ENCODE measurements around the gene GLS2. TPM values are rescaled to one million over a fixed set of nuclear protein-coding genes. Genes with fewer than 3 reads are reported as not detected.
"Not testable (repeated sequence)": the region's sequence is repeated elsewhere in the genome, so short reads cannot be mapped to it uniquely, and the experiment has no call there.

GLS2 gene
- 0.81 TPM for total RNA-seq

GRCh38 chr12:56488041-56488955, at the start of gene GLS2:
GLS2 (minus strand) TSS chr12:56488161; CDS start chr12:56488118, 43 bp downstream.
- peak; percentile 37 to 85 (median 75) for DNase-seq (ENCODE audit: low read depth in 2 of 3, low spot score in 2 of 3)

GRCh38 chr12:56537546-56537945, 49.6 kb upstream of the GLS2 start:
- DNase-seq (ENCODE audit: low read depth in 2 of 3, low spot score in 2 of 3), result no peak

DNA sequence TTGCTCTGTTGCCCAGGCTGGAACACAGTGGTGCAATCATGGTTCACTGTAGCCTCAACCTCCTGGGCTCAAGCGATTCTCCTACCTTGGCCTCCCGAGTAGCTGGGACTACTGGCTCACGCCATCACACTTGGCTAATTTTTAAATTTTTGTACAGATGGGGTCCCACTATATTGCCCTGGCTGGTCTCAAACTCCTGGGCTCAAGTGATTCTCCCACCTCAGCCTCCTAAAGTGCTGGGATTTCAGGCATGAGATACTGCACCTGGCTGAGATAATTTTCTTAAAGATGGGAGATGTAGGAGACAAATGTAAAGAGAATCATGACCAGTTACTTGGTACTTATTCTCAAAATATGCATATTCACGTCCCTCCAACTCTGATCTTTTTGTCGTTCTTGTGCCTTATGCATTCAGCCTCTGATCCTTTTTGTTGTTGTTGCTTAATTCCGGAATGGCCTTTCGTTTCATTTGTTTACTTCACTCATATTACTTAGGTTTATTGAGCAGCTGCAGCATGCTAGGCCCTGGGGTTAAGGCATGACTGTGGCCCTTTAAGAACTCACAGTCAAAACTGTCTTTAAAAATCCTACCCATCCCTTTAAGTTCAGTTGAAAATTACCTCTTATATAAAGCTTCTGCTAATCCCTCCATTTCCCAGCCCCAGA, 42.6 kb upstream of the GLS2 start:
- DNase-seq (ENCODE audit: low read depth in 2 of 3, low spot score in 2 of 3), result no peak

GRCh38 chr12:56529656-56530055, 41.7 kb upstream of the GLS2 start:
- DNase-seq (ENCODE audit: low read depth in 2 of 3, low spot score in 2 of 3), result no peak

DNA sequence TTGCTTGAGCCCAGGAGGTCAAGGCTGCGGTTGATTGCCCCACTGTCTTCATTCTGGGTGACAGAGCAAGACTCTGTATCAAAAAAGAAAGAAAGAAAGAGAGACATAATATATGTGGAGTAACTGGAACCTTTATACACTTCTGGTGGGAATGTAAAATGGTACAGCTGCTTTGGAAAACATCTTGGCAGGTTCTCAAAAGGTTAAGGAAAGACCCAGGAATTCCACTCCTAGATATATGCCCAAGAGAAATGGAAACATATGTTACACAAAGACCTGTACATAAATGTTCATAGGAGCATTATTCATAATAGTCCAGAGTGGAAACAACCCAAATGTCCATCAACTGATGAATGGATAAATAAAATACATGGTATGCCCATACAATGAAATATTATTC, 40.9 kb upstream of the GLS2 start:
- DNase-seq (ENCODE audit: low read depth in 2 of 3, low spot score in 2 of 3), result no peak

- no peak for DNase-seq (ENCODE audit: low read depth in 2 of 3, low spot score in 2 of 3)
These were observed 34.6 kb upstream of the GLS2 start for GRCh38 chr12:56522411-56523193.

DNA sequence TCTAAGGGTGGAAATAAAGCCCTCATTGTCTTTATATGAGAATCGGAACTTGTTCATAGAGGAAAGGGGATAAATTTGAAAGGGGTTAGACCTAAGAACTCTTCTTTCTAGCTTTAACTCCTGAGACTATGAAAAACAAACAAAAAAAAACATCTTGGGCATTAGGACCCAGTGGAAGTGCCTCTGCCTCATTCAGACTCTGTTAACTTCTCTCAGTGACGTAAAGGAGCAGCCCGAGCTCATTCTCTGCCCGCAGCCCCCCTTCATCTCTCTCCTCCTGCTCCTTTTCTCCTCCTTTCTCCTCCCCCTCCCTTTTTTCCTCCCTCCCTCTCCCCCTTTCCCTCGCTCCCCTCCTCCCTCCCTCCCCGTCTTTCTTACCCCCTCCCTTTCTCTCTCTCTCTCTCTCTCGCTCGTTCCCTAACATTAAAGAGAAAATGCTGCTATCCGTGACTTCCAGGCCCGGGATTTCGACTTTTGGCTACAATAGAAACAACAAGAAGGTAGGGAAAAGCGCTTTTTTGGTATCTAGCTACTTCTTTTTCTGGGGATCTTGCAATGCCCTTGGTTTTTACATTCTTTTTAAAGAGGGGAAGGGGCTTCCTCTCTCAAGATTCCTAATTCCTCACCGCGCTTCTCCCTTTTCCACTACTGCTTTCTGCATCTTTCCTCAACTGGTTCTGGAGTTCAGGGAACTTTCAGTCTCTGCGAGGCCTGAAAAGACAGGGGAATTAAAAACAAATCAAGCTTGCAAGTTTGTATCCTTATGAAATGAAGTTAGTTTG, 33.8 kb upstream of the GLS2 start, which contains the start of gene RBMS2:
Gene RBMS2 (plus strand): TSS at position 231 of the 782 bp plus-strand sequence. CDS start 204 bp downstream, at position 435.
- DNase-seq (ENCODE audit: low read depth in 2 of 3, low spot score in 2 of 3), result peak in 2 of 3 donors; percentile 78 to 86

- no peak for DNase-seq (ENCODE audit: low read depth in 2 of 3, low spot score in 2 of 3)
These were observed 33.2 kb upstream of the GLS2 start for GRCh38 chr12:56521209-56521589.

- no peak for DNase-seq (ENCODE audit: low read depth in 2 of 3, low spot score in 2 of 3)
These were observed 32.5 kb upstream of the GLS2 start for GRCh38 chr12:56520506-56520905.

DNA sequence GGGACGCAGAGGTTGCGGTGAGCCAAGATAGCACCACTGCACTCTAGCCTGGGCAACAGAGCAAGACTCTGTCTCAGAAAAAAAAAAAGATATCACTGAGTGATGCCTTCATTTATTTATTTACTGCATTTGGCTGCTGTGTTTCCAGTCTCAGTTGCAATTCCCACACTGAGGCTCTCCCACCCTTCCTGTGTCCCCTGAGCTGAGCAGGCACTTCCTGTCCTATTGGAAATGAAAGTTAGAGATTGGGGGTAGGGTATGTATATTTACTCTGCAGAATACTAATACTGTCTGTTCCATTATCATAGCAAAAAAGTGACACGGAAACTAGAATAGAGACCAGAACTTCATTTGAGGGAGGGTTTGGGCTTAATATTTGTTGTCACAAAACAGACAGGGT, 32.1 kb upstream of the GLS2 start:
- no peak for DNase-seq (ENCODE audit: low read depth in 2 of 3, low spot score in 2 of 3)

DNA sequence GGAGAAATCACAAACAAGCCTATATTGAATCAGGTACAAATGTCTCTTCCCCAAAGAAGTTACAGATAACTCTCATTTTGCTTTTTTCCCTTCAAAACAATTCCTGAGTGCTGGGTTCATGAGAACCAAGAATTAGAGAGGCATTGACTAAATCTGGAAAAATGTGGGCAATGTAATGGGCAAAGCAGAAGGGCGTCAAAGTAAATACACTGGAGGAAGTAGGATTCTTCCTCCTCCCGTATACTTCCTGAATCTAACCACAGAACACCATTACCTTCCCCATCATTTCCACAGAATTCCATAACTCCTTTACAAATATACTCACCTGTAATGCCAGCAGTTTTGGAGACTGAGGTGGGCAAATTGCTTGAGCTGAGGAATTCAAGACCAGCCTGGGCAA, 30.6 kb upstream of the GLS2 start:
- DNase-seq (ENCODE audit: low read depth in 2 of 3, low spot score in 2 of 3), result no peak

DNA sequence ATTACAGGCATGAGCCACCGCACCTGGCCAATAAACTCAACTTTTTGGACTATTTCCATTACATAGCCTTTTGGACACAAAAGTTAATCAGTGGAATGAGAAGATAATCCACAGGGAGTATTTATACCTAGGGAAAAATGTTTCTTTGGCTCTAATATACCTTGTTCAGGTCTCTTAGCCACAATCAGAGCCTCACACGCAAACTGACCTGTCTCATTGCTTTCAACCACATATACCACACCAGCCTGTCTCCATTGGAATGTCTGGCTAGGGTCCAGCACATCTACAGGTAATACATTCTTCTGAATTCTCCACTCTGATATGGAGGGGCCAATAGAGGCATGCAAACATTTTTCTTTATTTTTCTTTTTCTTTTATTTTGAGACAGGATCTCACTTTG, 29.9 kb upstream of the GLS2 start:
- DNase-seq (ENCODE audit: low read depth in 2 of 3, low spot score in 2 of 3), result no peak

DNA sequence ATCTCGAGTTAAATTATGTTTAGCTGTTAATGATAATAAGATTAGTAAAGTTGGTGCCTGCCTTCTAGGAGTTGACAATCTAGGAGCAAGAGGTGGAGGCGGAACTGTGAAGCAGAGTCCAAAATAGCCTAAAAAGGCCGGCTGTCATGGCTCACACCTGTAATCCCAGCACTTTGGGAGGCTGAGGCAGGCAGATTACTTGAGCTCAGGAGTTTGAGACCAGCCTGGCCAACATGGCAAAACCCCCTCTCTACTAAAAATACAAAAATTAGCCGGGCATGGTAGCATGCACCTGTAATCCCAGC, 26.0 kb upstream of the GLS2 start:
- not testable (repeated sequence) for DNase-seq (ENCODE audit: low read depth in 2 of 3, low spot score in 2 of 3)

GRCh38 chr12:56510786-56511185, 22.8 kb upstream of the GLS2 start:
- no peak for DNase-seq (ENCODE audit: low read depth in 2 of 3, low spot score in 2 of 3)

GRCh38 chr12:56499879-56500278, 11.9 kb upstream of the GLS2 start:
- DNase-seq (ENCODE audit: low read depth in 2 of 3, low spot score in 2 of 3), result not testable (repeated sequence)

GRCh38 chr12:56499452-56499851, 11.5 kb upstream of the GLS2 start:
- not testable (repeated sequence) for DNase-seq (ENCODE audit: low read depth in 2 of 3, low spot score in 2 of 3)

GRCh38 chr12:56498126-56498902, 10.4 kb upstream of the GLS2 start:
- not testable (repeated sequence) for DNase-seq (ENCODE audit: low read depth in 2 of 3, low spot score in 2 of 3)

GRCh38 chr12:56496704-56497103, 8.7 kb upstream of the GLS2 start:
- DNase-seq (ENCODE audit: low read depth in 2 of 3, low spot score in 2 of 3), result peak in 1 of 3 donors; percentile 21

DNA sequence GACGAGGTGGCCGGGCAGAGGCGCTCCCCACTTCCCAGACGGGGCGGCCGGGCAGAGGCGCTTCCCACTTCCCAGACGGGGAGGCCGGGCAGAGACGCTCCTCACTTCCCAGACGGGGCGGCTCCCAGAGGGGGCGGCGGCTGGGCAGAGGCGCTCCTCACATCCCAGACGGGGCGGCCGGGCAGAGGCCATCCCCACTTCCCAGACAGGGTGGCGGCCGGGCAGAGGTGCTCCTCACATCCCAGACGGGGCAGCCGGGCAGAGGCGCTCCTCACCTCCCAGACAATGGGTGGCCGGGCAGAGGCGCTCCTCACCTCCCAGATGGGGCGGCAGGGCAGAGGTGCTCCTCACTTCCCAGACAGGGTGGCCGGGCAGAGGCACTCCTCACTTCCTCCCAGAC, 6.5 kb upstream of the GLS2 start:
- not testable (repeated sequence) for DNase-seq (ENCODE audit: low read depth in 2 of 3, low spot score in 2 of 3)

GRCh38 chr12:56494106-56494415, 6.1 kb upstream of the GLS2 start:
- not testable (repeated sequence) for DNase-seq (ENCODE audit: low read depth in 2 of 3, low spot score in 2 of 3)

Data from hematopoietic multipotent progenitor cell (in vitro differentiated cells).